ENCODE data around the gene PLCB4. TPM values are rescaled to one million over a fixed set of nuclear protein-coding genes. Genes with fewer than 3 reads are reported as not detected.
A peak's percentile ranks its signal among the peaks of the same experiment; 100 is the strongest.

The PLCB4 gene
- total RNA-seq, 1 experiment from 2014 or later = 10.1 TPM

DNA sequence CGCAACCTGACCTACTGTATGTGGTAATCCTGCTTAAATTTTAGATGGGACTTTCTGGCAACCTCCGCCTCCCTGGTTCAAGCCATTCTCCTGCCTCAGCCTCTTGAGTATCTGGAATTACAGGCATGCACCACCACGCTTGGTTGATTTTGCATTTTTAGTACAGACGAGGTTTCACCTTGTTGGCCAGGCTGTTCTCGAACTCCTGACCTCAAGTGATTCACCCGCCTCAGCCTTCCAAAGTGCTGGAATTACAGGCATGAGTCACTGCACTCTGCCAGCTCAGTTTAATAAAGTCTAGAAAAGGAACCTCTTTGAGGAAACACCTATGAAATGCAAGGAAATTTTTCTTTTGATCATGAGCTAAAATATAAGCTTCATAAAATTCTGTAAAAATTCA, 9.0 kb upstream of the PLCB4 start:
- H3K4me1 Mint-ChIP-seq = peaks cover 7% of the 10 kb centered on the region in 2 experiments; a peak in 3 of 4 replicates
- Histone ChIP-seq H3K18ac (ENCODE audit: insufficient read length, low read depth, low read length) (no peak overlapping the region), H3K9ac (ENCODE audit: extremely low read depth, insufficient read length, low read length) (no peak overlapping the region), H3K14ac (ENCODE audit: insufficient read depth, low read length) (no peak overlapping the region), H4K91ac (ENCODE audit: insufficient read length, low read depth, low read length) (no peak overlapping the region), H4K20me1 (ENCODE audit: control insufficient read depth, insufficient read depth, insufficient read length) (no peaks in the 10 kb centered on the region), H2BK12ac (ENCODE audit: insufficient read length, low read depth, low read length) (no peak overlapping the region), H2BK5ac (ENCODE audit: insufficient read length, low read length) (no peak overlapping the region), H2AK5ac (ENCODE audit: insufficient read length, low read length) (no peak overlapping the region), H2AFZ (ENCODE audit: low read length) (no peak overlapping the region), H4K8ac (replicated peaks; ENCODE audit: insufficient read length, low read depth, low read length) (peak overlapping the region; percentile 43), H3K79me2 (ENCODE audit: insufficient read depth, low read length) (no peaks in the 10 kb centered on the region), H4K5ac (ENCODE audit: insufficient read length, low read depth, low read length) (no peak overlapping the region), H3K79me1 (ENCODE audit: insufficient read depth, low read depth, low read length, poor library complexity, severe bottlenecking) (no peaks in the 10 kb centered on the region), H3K27ac (ENCODE audit: insufficient read length, low read depth, low read length) (no peak overlapping the region), H2BK15ac (ENCODE audit: low read depth, low read length) (no peak overlapping the region), H3K4me1 (ENCODE audit: insufficient read depth, low read length) (no peaks in the 10 kb centered on the region), H3K4ac (ENCODE audit: low read depth, low read length) (no peak overlapping the region), H2BK20ac (ENCODE audit: low read depth, low read length, poor library complexity, severe bottlenecking) (no peak overlapping the region), H3K23me2 (ENCODE audit: insufficient read length, low read depth, low read length, poor library complexity, severe bottlenecking) (no peaks in the 10 kb centered on the region), H3K56ac (ENCODE audit: insufficient read length, low read depth, low read length) (no peak overlapping the region), H3K23ac (ENCODE audit: insufficient read length, low read depth, low read length) (no peak overlapping the region), H3K4me2 (ENCODE audit: insufficient read depth, insufficient read length, low read length) (no peak overlapping the region), H3K9me3 (ENCODE audit: control insufficient read depth, low read depth, low read length) (no peaks in the 10 kb centered on the region), H2BK120ac (ENCODE audit: low read depth, low read length, poor library complexity, severe bottlenecking) (no peak overlapping the region), H3T11ph (ENCODE audit: low read length) (no peak overlapping the region), H3K27me3 (ENCODE audit: insufficient read depth, low read length) (no peaks in the 10 kb centered on the region)
- WGBS (ENCODE audit: extremely low coverage, insufficient read length, low lambda C conversion rate) = no CpG with 5 or more reads among the region's 6 CpGs
- no peaks in the 10 kb centered on the region for H3K36me3 Mint-ChIP-seq (ENCODE audit: insufficient read depth in 1 of 3, low read depth in 3 of 3)
- H3K9me3 Mint-ChIP-seq = no peaks in the 10 kb centered on the region; a peak in 1 of 5 replicates
- H3K27me3 Mint-ChIP-seq (ENCODE audit: low read depth) = no peaks in the 10 kb centered on the region; the same call in 1 of the 2 replicates
- H3K27ac Mint-ChIP-seq = no peak overlapping the region
- TF ChIP-seq, protein P1, sequence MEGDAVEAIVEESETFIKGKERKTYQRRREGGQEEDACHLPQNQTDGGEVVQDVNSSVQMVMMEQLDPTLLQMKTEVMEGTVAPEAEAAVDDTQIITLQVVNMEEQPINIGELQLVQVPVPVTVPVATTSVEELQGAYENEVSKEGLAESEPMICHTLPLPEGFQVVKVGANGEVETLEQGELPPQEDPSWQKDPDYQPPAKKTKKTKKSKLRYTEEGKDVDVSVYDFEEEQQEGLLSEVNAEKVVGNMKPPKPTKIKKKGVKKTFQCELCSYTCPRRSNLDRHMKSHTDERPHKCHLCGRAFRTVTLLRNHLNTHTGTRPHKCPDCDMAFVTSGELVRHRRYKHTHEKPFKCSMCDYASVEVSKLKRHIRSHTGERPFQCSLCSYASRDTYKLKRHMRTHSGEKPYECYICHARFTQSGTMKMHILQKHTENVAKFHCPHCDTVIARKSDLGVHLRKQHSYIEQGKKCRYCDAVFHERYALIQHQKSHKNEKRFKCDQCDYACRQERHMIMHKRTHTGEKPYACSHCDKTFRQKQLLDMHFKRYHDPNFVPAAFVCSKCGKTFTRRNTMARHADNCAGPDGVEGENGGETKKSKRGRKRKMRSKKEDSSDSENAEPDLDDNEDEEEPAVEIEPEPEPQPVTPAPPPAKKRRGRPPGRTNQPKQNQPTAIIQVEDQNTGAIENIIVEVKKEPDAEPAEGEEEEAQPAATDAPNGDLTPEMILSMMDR (conservative IDR thresholded peaks at IDR 0.05) = no peak
- no peak for DNase-seq
- no peak overlapping the region for H3K4me3 Mint-ChIP-seq
